ENCODE measurements around the gene UST. TPM values are rescaled to one million over a fixed set of nuclear protein-coding genes. Genes with fewer than 3 reads are reported as not detected.
"Not testable (repeated sequence)": the region's sequence is repeated elsewhere in the genome, so short reads cannot be mapped to it uniquely, and the experiment has no call there.

UST gene
- total RNA-seq, 5 donors from 2014 or later (not counting 1 experiment from before 2014, with no cell fraction given): 1.9 to 5.3 (median 3.0) TPM

DNA sequence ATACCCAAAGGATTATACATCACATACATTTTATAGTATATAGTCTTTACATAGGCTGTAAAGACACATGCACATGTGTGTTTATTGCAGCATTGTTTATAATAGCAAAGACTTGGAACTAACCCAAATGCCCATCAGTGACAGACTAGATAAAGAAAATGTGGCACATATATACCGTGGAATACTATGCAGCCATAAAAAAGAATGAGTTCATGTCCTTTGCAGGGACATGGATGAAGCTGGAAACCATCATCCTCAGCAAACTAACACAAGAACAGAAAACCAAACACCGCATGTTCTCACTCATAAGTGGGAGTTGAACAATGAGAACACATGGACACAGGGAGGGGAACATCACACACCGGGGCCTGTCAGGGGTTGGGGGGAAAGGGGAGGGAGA, 231.5 kb downstream of the UST start:
- H3K36me3 ChIP-seq (ENCODE audit: control insufficient read depth in 2 of 2, extremely low read depth in 1 of 2, insufficient read depth in 1 of 2, low read length in 1 of 2); H3K36me3 Mint-ChIP-seq; H3K4me3 ChIP-seq (ENCODE audit: control insufficient read depth in 1 of 2, extremely low read depth in 1 of 2, low read length in 1 of 2); H3K4me1 ChIP-seq (ENCODE audit: control insufficient read depth in 1 of 2, extremely low read depth in 1 of 2, insufficient read depth in 2 of 2, low read length in 2 of 2); H3K27me3 ChIP-seq (replicated peaks in 1 of 2; ENCODE audit: control insufficient read depth in 2 of 2, extremely low read depth in 1 of 2, insufficient read depth in 2 of 2, low read length in 1 of 2); H3K27me3 Mint-ChIP-seq; ATAC-seq (replicated peaks in 1 of 4); H3K27ac Mint-ChIP-seq; H3K4me3 Mint-ChIP-seq; H3K27ac ChIP-seq (ENCODE audit: low read length); POLR2A ChIA-PET; CTCF ChIA-PET; H3K4me1 Mint-ChIP-seq; H3K9me3 Mint-ChIP-seq; H3K9me3 ChIP-seq; DNase-seq: not testable (repeated sequence)
- no CpG with 5 or more reads among the region's 3 CpGs for WGBS (ENCODE audit: insufficient coverage)

DNA sequence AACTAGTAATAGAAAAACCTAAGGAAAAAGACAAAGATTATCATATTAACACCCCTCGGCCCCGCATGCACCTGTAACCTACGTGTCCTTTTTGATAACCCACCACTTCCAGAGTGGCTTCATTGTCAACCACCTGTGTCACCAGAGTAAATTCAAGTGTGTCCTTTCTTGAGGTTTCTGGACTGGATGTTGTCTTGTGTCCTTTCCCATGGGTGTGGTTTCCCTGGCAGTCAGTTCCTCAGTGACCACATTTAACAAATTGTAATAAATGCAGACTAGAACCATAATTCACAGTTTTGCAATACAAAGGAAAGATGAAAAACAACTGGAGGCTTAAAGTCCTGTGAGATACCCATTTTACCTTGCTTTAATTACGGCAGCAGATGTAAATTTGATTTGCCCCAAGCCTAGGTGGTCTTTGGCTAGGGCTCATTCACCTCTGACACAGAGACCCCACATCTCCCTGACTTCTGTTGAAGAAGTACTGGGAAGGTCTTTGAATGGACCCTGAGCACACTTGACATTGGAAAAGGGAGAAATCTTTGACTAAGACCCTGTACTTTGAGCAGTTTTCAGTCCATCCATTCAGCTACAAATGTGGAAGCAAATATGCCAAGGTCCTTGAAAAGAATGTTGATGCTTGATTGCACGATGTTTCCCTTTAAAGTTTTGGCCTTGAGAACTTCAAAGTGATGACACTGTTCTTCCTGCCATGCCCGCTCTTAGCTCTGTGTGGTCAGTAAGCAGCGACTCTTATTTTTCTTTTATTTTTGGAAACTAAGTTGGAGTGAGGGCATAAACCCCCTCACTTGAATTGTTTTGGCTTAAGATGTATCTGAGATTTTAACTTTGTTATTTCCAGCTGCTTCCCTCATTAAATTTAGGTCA, 232.4 kb downstream of the UST start:
- Mint-ChIP-seq H3K27me3 (no peaks in the 10 kb centered on the region), H3K27ac (no peak overlapping the region), H3K4me1 (no peaks in the 10 kb centered on the region), H3K4me3 (no peak overlapping the region), H3K9me3 (no peaks in the 10 kb centered on the region), H3K36me3 (no peaks in the 10 kb centered on the region)
- no CpG with 5 or more reads among the region's 7 CpGs for WGBS (ENCODE audit: insufficient coverage)
- H3K27ac ChIP-seq (ENCODE audit: low read length): no peak overlapping the region
- ChIA-PET POLR2A (interaction anchor here (0.6 to 0.7 kb wide), 3 partner anchors 273 to 1776 kb away, joined by 3 to 4 read pairs (median 3); no protein-coding TSS in a partner anchor), CTCF (no interaction called here)
- no peaks in the 10 kb centered on the region for H3K27me3 ChIP-seq (replicated peaks in 1 of 2; ENCODE audit: control insufficient read depth in 2 of 2, extremely low read depth in 1 of 2, insufficient read depth in 2 of 2, low read length in 1 of 2)
- ATAC-seq (replicated peaks in 1 of 4) (no peak), DNase-seq (no peak)
- H3K9me3 ChIP-seq: no peaks in the 10 kb centered on the region
- H3K4me1 ChIP-seq (ENCODE audit: control insufficient read depth in 1 of 2, extremely low read depth in 1 of 2, insufficient read depth in 2 of 2, low read length in 2 of 2): no peaks in the 10 kb centered on the region
- no peaks in the 10 kb centered on the region for H3K36me3 ChIP-seq (ENCODE audit: control insufficient read depth in 2 of 2, extremely low read depth in 1 of 2, insufficient read depth in 1 of 2, low read length in 1 of 2)
- H3K4me3 ChIP-seq (ENCODE audit: control insufficient read depth in 1 of 2, extremely low read depth in 1 of 2, low read length in 1 of 2): no peak overlapping the region

- ATAC-seq (replicated peaks in 1 of 4): no peak
- Mint-ChIP-seq H3K36me3 (peaks cover 6% of the 10 kb centered on the region), H3K4me3 (no peak overlapping the region), H3K9me3 (no peaks in the 10 kb centered on the region), H3K27ac (no peak overlapping the region), H3K4me1 (no peaks in the 10 kb centered on the region), H3K27me3 (peaks cover 0 to 4% of the 10 kb centered on the region in 2 donors)
- ChIA-PET POLR2A (interaction anchor here in 1 of 2 donors (0.6 to 0.7 kb wide), 2 partner anchors 723 to 1777 kb away, joined by 3 to 4 read pairs; no protein-coding TSS in a partner anchor), CTCF (no interaction called here)
- DNase-seq: no peak
- Histone ChIP-seq H3K4me1 (ENCODE audit: control insufficient read depth in 1 of 2, extremely low read depth in 1 of 2, insufficient read depth in 2 of 2, low read length in 2 of 2) (no peaks in the 10 kb centered on the region), H3K27me3 (replicated peaks in 1 of 2; ENCODE audit: control insufficient read depth in 2 of 2, extremely low read depth in 1 of 2, insufficient read depth in 2 of 2, low read length in 1 of 2) (no peaks in the 10 kb centered on the region), H3K36me3 (ENCODE audit: control insufficient read depth in 2 of 2, extremely low read depth in 1 of 2, insufficient read depth in 1 of 2, low read length in 1 of 2) (no peaks in the 10 kb centered on the region), H3K27ac (ENCODE audit: low read length) (no peak overlapping the region), H3K9me3 (no peaks in the 10 kb centered on the region), H3K4me3 (ENCODE audit: control insufficient read depth in 1 of 2, extremely low read depth in 1 of 2, low read length in 1 of 2) (no peak overlapping the region)
- WGBS (ENCODE audit: insufficient coverage): 100% methylated on average over 2 of the region's 3 CpGs
These were observed 233.4 kb downstream of the UST start for GRCh38 chr6:148980234-148980633.

DNA sequence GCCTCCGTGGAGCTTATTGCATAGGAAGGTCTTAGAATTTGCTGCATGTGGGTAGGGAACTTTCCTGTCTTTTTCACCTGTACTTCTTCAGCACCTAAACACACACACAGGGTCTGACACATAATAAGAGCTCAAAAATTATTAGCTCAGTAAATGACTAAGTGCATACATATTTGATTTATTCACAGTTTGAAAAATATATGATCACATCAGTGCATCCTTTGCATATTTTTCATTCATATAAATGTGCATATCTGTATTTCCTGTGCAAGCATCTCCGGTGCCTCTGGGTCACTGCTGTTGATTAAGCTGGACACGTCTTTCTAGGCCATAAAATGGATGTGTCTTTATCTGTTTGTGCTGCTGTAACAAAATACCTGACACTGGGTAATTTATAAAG, 234.7 kb downstream of the UST start:
- peaks cover 11% of the 10 kb centered on the region for H3K36me3 Mint-ChIP-seq
- no peak for ATAC-seq (replicated peaks in 1 of 4)
- CTCF ChIA-PET: no interaction called here
- POLR2A ChIA-PET: no interaction called here
- DNase-seq: no peak
- no peaks in the 10 kb centered on the region for H3K27me3 ChIP-seq (replicated peaks in 1 of 2; ENCODE audit: control insufficient read depth in 2 of 2, extremely low read depth in 1 of 2, insufficient read depth in 2 of 2, low read length in 1 of 2)
- no peaks in the 10 kb centered on the region for H3K9me3 Mint-ChIP-seq
- no CpG with 5 or more reads among the region's 3 CpGs for WGBS (ENCODE audit: insufficient coverage)
- no peak overlapping the region for H3K27ac ChIP-seq (ENCODE audit: low read length)
- no peaks in the 10 kb centered on the region for H3K4me1 Mint-ChIP-seq
- H3K27ac Mint-ChIP-seq: no peak overlapping the region
- H3K9me3 ChIP-seq: no peaks in the 10 kb centered on the region
- peaks cover under 1 to 4% of the 10 kb centered on the region in 2 donors for H3K27me3 Mint-ChIP-seq
- H3K36me3 ChIP-seq (ENCODE audit: control insufficient read depth in 2 of 2, extremely low read depth in 1 of 2, insufficient read depth in 1 of 2, low read length in 1 of 2): no peaks in the 10 kb centered on the region
- no peaks in the 10 kb centered on the region for H3K4me1 ChIP-seq (ENCODE audit: control insufficient read depth in 1 of 2, extremely low read depth in 1 of 2, insufficient read depth in 2 of 2, low read length in 2 of 2)
- H3K4me3 ChIP-seq (ENCODE audit: control insufficient read depth in 1 of 2, extremely low read depth in 1 of 2, low read length in 1 of 2): no peak overlapping the region
- no peak overlapping the region for H3K4me3 Mint-ChIP-seq

- POLR2A ChIA-PET: no interaction called here
- Histone ChIP-seq H3K27ac (ENCODE audit: low read length) (no peak overlapping the region), H3K4me1 (ENCODE audit: control insufficient read depth in 1 of 2, extremely low read depth in 1 of 2, insufficient read depth in 2 of 2, low read length in 2 of 2) (no peaks in the 10 kb centered on the region), H3K36me3 (ENCODE audit: control insufficient read depth in 2 of 2, extremely low read depth in 1 of 2, insufficient read depth in 1 of 2, low read length in 1 of 2) (no peaks in the 10 kb centered on the region), H3K9me3 (no peaks in the 10 kb centered on the region), H3K27me3 (replicated peaks in 1 of 2; ENCODE audit: control insufficient read depth in 2 of 2, extremely low read depth in 1 of 2, insufficient read depth in 2 of 2, low read length in 1 of 2) (no peaks in the 10 kb centered on the region), H3K4me3 (ENCODE audit: control insufficient read depth in 1 of 2, extremely low read depth in 1 of 2, low read length in 1 of 2) (no peak overlapping the region)
- 100% methylated on average over 7 of the region's 9 CpGs for WGBS (ENCODE audit: insufficient coverage)
- Mint-ChIP-seq H3K9me3 (no peaks in the 10 kb centered on the region), H3K27me3 (peaks cover 4% of the 10 kb centered on the region in 2 donors), H3K36me3 (peaks cover 11% of the 10 kb centered on the region), H3K4me3 (no peak overlapping the region), H3K4me1 (peaks cover 0 to 4% (median 0%) of the 10 kb centered on the region in 3 donors), H3K27ac (no peak overlapping the region)
- ATAC-seq (replicated peaks in 1 of 4): no peak
- CTCF ChIA-PET: no interaction called here
- no peak for DNase-seq
These were observed 236.4 kb downstream of the UST start for GRCh38 chr6:148983101-148983761.

- H3K27ac Mint-ChIP-seq: no peak overlapping the region
- CTCF ChIA-PET: no interaction called here
- H3K4me3 ChIP-seq (ENCODE audit: control insufficient read depth in 1 of 2, extremely low read depth in 1 of 2, low read length in 1 of 2): no peak overlapping the region
- peaks cover 11% of the 10 kb centered on the region for H3K36me3 Mint-ChIP-seq
- H3K4me1 ChIP-seq (ENCODE audit: control insufficient read depth in 1 of 2, extremely low read depth in 1 of 2, insufficient read depth in 2 of 2, low read length in 2 of 2): no peaks in the 10 kb centered on the region
- no peaks in the 10 kb centered on the region for H3K27me3 ChIP-seq (replicated peaks in 1 of 2; ENCODE audit: control insufficient read depth in 2 of 2, extremely low read depth in 1 of 2, insufficient read depth in 2 of 2, low read length in 1 of 2)
- no peak for DNase-seq
- no peak for ATAC-seq (replicated peaks in 1 of 4)
- POLR2A ChIA-PET: no interaction called here
- H3K4me1 Mint-ChIP-seq: peaks cover 0 to 6% (median 0%) of the 10 kb centered on the region in 3 donors
- H3K36me3 ChIP-seq (ENCODE audit: control insufficient read depth in 2 of 2, extremely low read depth in 1 of 2, insufficient read depth in 1 of 2, low read length in 1 of 2): no peaks in the 10 kb centered on the region
- peaks cover 4% of the 10 kb centered on the region in 2 donors for H3K27me3 Mint-ChIP-seq
- no peak overlapping the region for H3K4me3 Mint-ChIP-seq
- no peaks in the 10 kb centered on the region for H3K9me3 ChIP-seq
- no peak overlapping the region for H3K27ac ChIP-seq (ENCODE audit: low read length)
- WGBS (ENCODE audit: insufficient coverage): no CpG with 5 or more reads among the region's 2 CpGs
- no peaks in the 10 kb centered on the region for H3K9me3 Mint-ChIP-seq
These were observed 237.1 kb downstream of the UST start for GRCh38 chr6:148983966-148984365.

Data from T-cell (primary cell).